HepG2 (cell line): ENCODE measurements around the gene LEAP2. TPM values are rescaled to one million over a fixed set of nuclear protein-coding genes. Genes with fewer than 3 reads are reported as not detected.

ENCODE experiments used
- GABPB1 ChIP-seq: IDR thresholded peaks from 2 replicates; pipeline ENCODE4 v1.6.1; 2016; ENCODE audit warnings: mild to moderate bottlenecking, missing genetic modification reagents, moderate library complexity, missing compliant biosample characterization
- KLF9 ChIP-seq: IDR thresholded peaks from 2 replicates; pipeline ENCODE4 v1.6.1; 2016; ENCODE audit warnings: low read depth
- MEF2D ChIP-seq: sonication (generic); formaldehyde crosslinking; IDR thresholded peaks from 2 replicates; pipeline ENCODE4 v1.5.1; 2020; ENCODE audit warnings: mild to moderate bottlenecking, missing genetic modification reagents
- POLR2AphosphoS2 ChIP-seq: IDR thresholded peaks from 2 replicates; pipeline ENCODE4 v1.6.1; 2011; ENCODE audit warnings: low read depth, low read length, improper control_type of control experiment
- RARA ChIP-seq: IDR thresholded peaks from 2 replicates; pipeline ENCODE4 v1.6.1; 2016; ENCODE audit warnings: missing genetic modification reagents, missing compliant biosample characterization
- SIN3A ChIP-seq: IDR thresholded peaks from 2 replicates; pipeline ENCODE4 v1.6.1; 2011; ENCODE audit warnings: low read depth, mild to moderate bottlenecking, control low read depth, low read length, borderline replicate concordance
- SP4 ChIP-seq: sonication (generic); formaldehyde crosslinking; IDR thresholded peaks from 2 replicates; pipeline ENCODE4 v1.8.1; 2023; ENCODE audit warnings: mild to moderate bottlenecking, missing genetic modification reagents
- TEAD2 ChIP-seq: sonication (generic); formaldehyde crosslinking; IDR thresholded peaks from 2 replicates; pipeline ENCODE4 v1.9.0; 2021; ENCODE audit warnings: missing genetic modification reagents
- ZNF124 ChIP-seq: sonication (generic); formaldehyde crosslinking; IDR thresholded peaks from 2 replicates; pipeline ENCODE4 v1.4.0; 2020; ENCODE audit warnings: missing genetic modification reagents
- ZNF143 ChIP-seq: sonication (generic); formaldehyde crosslinking; IDR thresholded peaks from 2 replicates; pipeline ENCODE4 v1.4.0; 2020; ENCODE audit warnings: missing genetic modification reagents
- ZNF225 ChIP-seq: sonication (generic); formaldehyde crosslinking; IDR thresholded peaks from 2 replicates; pipeline ENCODE4 v1.4.0; 2020; ENCODE audit warnings: mild to moderate bottlenecking, missing genetic modification reagents
- ZNF556 ChIP-seq: sonication (generic); formaldehyde crosslinking; IDR thresholded peaks from 2 replicates; pipeline ENCODE4 v1.4.0; 2020; ENCODE audit warnings: mild to moderate bottlenecking, missing genetic modification reagents, borderline replicate concordance
- polyA plus RNA-seq, 8 experiments: library from polyadenylated mRNA; depleted of rRNA in 3 of 8; stranded (reverse) in 7 of 8; unstranded in 1 of 8; fragments of >200 nt; fragmentation: Illumina TruSeq in 4 of 8; extraction: Trizol in 4 of 8; gene quantifications; 2 replicates each; pipeline versions ENCODE4 v1.2.1 to v1.2.3, GENCODE V29; 2011 to 2016; ENCODE audit warnings: low read depth in 4 of 8, missing spikeins in 1 of 8, mixed read lengths in 1 of 8; ENCODE audit not compliant: insufficient read depth in 1 of 8
- total RNA-seq, 5 experiments: library from RNA; depleted of rRNA; stranded (reverse); fragments of >200 nt; fragmentation: Illumina TruSeq; extraction: Trizol; gene quantifications; 2 replicates each; pipeline ENCODE4 v1.2.3, GENCODE V29; 2016; ENCODE audit warnings: low read depth in 1 of 5
- TF ChIP-seq, protein P1 (sequence below), 2 experiments: sonication (generic) in 1 of 2; formaldehyde crosslinking in 1 of 2; IDR thresholded peaks; 2 replicates each; pipeline versions ENCODE4 v1.6.1 to v1.9.0; 2014 to 2022; ENCODE audit warnings: antibody characterized with exemption in 1 of 2, borderline replicate concordance in 1 of 2, inconsistent platforms in 1 of 2, low read depth in 1 of 2, missing genetic modification reagents in 1 of 2
- TF ChIP-seq, protein P2 (sequence below): sonication (generic); formaldehyde crosslinking; IDR thresholded peaks from 2 replicates; pipeline ENCODE4 v1.5.0; 2020; ENCODE audit warnings: missing genetic modification reagents
- TF ChIP-seq, protein P3 (sequence below): conservative IDR thresholded peaks from 2 replicates; pipeline ENCODE4 v1.6.1; 2018; ENCODE audit warnings: missing genetic modification reagents
- TF ChIP-seq, protein P4 (sequence below): IDR thresholded peaks from 2 replicates; pipeline ENCODE4 v1.6.1; 2012; ENCODE audit warnings: low read depth, low read length, improper control_type of control experiment
- TF ChIP-seq, protein P5 (sequence below): sonication (generic); formaldehyde crosslinking; IDR thresholded peaks from 2 replicates; pipeline ENCODE4 v1.4.0; 2020; ENCODE audit warnings: mild to moderate bottlenecking, missing genetic modification reagents

The LEAP2 gene
- total and polyA plus RNA-seq, 2 of the 13 experiments (the other 11 are each of a cell fraction or from before 2014, with no cell fraction given) = 23.9 to 51.9 TPM

DNA sequence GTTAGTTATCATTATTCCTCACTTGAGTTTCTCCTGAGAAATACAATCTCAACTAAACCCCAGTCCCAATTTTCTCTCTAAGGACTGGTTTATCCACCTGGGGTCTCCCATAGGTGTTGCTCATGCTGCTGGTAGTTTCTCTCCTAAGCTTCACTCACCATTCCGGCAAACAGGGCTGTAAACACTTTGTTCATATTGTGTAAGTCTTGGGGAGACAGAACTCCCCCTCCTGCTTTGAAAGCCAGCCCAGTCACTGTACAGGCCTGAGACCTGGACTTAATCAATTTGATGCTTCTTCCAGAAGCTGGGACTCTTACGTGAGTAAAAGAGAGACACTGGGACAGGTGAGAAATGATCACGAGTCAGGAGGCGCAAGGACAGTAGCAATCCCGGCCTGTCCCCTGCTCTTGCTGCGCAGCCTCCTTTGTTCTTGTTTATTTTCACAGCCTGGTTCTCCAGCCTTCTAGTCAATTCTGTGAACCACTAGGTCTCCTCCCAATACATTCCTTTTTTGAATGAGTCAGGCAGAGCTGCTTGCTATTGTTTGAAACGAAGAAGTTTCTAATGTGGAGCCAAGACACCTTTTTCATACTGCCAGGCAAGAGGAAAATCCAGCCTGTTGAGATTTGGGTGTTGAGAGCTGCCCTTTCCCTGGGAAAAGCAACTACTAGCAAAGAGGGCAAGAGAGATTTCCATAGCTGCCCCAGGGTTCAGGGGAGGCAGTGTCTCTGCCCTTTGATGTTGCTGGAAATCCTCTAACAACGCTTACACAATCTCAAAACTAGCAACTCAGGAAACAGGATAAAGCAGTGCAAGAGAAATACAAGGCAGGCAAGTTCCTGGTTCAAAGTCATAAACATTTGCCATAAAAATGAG, 33.8 kb upstream of the LEAP2 start (continued):
- TF ChIP-seq, protein P1, sequence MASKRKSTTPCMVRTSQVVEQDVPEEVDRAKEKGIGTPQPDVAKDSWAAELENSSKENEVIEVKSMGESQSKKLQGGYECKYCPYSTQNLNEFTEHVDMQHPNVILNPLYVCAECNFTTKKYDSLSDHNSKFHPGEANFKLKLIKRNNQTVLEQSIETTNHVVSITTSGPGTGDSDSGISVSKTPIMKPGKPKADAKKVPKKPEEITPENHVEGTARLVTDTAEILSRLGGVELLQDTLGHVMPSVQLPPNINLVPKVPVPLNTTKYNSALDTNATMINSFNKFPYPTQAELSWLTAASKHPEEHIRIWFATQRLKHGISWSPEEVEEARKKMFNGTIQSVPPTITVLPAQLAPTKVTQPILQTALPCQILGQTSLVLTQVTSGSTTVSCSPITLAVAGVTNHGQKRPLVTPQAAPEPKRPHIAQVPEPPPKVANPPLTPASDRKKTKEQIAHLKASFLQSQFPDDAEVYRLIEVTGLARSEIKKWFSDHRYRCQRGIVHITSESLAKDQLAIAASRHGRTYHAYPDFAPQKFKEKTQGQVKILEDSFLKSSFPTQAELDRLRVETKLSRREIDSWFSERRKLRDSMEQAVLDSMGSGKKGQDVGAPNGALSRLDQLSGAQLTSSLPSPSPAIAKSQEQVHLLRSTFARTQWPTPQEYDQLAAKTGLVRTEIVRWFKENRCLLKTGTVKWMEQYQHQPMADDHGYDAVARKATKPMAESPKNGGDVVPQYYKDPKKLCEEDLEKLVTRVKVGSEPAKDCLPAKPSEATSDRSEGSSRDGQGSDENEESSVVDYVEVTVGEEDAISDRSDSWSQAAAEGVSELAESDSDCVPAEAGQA (IDR thresholded peaks at IDR 0.05; ENCODE audit: low read depth) = no peak
- TF ChIP-seq, protein P1 (CRISPR knock-in tag; IDR thresholded peaks at IDR 0.05; ENCODE audit: borderline replicate concordance) = no peak
- TF ChIP-seq, protein P2, sequence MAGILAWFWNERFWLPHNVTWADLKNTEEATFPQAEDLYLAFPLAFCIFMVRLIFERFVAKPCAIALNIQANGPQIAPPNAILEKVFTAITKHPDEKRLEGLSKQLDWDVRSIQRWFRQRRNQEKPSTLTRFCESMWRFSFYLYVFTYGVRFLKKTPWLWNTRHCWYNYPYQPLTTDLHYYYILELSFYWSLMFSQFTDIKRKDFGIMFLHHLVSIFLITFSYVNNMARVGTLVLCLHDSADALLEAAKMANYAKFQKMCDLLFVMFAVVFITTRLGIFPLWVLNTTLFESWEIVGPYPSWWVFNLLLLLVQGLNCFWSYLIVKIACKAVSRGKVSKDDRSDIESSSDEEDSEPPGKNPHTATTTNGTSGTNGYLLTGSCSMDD (CRISPR knock-in tag) = no peak
- TF ChIP-seq ZNF225 (CRISPR knock-in tag) (no peak; the same call in 1 of the 2 replicates), POLR2AphosphoS2 (no peak), SP4 (no peak), SIN3A (no peak), RARA (CRISPR knock-in tag) (peak; percentile 90), KLF9 (CRISPR knock-in tag) (no peak), ZNF143 (CRISPR knock-in tag) (no peak), ZNF124 (CRISPR knock-in tag) (peak; percentile 76), ZNF556 (CRISPR knock-in tag) (0 out of 2 replicates have a peak, but pooled peaks have one; percentile 68), GABPB1 (no peak), TEAD2 (CRISPR knock-in tag) (no peak), MEF2D (peak; percentile 56; the same call in 1 of the 2 replicates)
- TF ChIP-seq, protein P3, sequence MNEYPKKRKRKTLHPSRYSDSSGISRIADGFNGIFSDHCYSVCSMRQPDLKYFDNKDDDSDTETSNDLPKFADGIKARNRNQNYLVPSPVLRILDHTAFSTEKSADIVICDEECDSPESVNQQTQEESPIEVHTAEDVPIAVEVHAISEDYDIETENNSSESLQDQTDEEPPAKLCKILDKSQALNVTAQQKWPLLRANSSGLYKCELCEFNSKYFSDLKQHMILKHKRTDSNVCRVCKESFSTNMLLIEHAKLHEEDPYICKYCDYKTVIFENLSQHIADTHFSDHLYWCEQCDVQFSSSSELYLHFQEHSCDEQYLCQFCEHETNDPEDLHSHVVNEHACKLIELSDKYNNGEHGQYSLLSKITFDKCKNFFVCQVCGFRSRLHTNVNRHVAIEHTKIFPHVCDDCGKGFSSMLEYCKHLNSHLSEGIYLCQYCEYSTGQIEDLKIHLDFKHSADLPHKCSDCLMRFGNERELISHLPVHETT = no peak
- TF ChIP-seq, protein P4, sequence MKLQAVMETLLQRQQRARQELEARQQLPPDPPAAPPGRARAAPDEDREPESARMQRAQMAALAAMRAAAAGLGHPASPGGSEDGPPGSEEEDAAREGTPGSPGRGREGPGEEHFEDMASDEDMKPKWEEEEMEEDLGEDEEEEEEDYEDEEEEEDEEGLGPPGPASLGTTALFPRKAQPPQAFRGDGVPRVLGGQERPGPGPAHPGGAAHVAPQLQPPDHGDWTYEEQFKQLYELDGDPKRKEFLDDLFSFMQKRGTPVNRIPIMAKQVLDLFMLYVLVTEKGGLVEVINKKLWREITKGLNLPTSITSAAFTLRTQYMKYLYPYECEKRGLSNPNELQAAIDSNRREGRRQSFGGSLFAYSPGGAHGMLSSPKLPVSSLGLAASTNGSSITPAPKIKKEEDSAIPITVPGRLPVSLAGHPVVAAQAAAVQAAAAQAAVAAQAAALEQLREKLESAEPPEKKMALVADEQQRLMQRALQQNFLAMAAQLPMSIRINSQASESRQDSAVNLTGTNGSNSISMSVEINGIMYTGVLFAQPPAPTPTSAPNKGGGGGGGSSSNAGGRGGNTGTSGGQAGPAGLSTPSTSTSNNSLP = peak; percentile 44; the same call in 1 of the 2 replicates
- TF ChIP-seq, protein P5, sequence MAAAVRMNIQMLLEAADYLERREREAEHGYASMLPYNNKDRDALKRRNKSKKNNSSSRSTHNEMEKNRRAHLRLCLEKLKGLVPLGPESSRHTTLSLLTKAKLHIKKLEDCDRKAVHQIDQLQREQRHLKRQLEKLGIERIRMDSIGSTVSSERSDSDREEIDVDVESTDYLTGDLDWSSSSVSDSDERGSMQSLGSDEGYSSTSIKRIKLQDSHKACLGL (CRISPR knock-in tag) = no peak
